Left ventricle myocardium inferior (tissue), 1 donor: ENCODE measurements around the gene BMPER. TPM values are rescaled to one million over a fixed set of nuclear protein-coding genes. Genes with fewer than 3 reads are reported as not detected.

Experiments
- DNase-seq: peaks from one replicate; pipeline ENCODE4 v3.0.0-alpha.2; 2020
- H3K27ac ChIP-seq: fragments of 200-600 bp; replicated peaks from 2 replicates; pipeline ENCODE4 v1.8.0; 2021
- H3K27me3 ChIP-seq: fragments of 200-600 bp; 2 replicates; pipeline ENCODE4 v1.8.0; 2021; ENCODE audit warnings: low read depth
- H3K36me3 ChIP-seq: fragments of 200-600 bp; 2 replicates; pipeline ENCODE4 v1.8.0; 2021
- H3K4me1 ChIP-seq: fragments of 200-600 bp; 2 replicates; pipeline ENCODE4 v1.8.0; 2021
- H3K4me3 ChIP-seq: fragments of 200-600 bp; 2 replicates; pipeline ENCODE4 v1.8.0; 2021; ENCODE audit warnings: mild to moderate bottlenecking, moderate library complexity
- H3K9me3 ChIP-seq: fragments of 200-600 bp; replicated peaks from 2 replicates; pipeline ENCODE4 v1.8.0; 2021
- intact Hi-C: fragments of 100-400 bp; cut with micrococcal nuclease; formaldehyde crosslinking; loops from one replicate; pipeline ENCODE4 v1.11.0; 2022
- total RNA-seq: library from RNA; stranded (reverse); fragmentation: NEBNext Ultra II Directional; extraction: Animal tissue kit (Norgen Biotek cat#: 25700); gene quantifications from one replicate; pipeline ENCODE4 v1.2.1, GENCODE V29; 2021
- TF ChIP-seq, protein P1 (sequence below): fragments of 200-600 bp; IDR thresholded peaks from 2 replicates; pipeline ENCODE4 v1.8.0; 2021; ENCODE audit warnings: antibody characterized with exemption, mild to moderate bottlenecking, borderline replicate concordance
- donor health status: DM: no; HTN: yes; CAD: no; lungs with severe emphysema.

Gene BMPER
- total RNA-seq, 1 donor from 2014 or later, result 2.9 TPM

DNA sequence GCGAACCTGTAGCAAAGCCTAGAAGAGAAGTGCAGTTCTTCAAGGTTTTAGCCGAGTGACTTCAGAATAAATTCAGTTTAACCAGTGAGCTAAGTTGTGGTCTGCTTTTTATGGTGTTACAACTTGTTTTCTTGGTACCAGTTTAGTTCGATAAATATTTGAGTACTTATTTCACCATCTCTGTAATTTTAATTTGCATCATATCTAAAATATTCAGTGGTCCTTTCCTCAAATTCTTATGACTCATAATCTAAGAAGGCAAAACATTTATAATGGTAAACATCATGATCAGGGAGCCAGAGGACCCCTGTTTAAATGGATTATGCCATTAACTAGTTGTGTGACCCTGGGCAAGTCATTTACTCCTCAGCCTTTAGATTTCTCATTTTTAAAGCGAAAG lies 4.1 kb upstream of the BMPER start:
- Histone ChIP-seq H3K27me3 (peaks cover 91% of the 10 kb centered on the region), H3K4me1 (peaks cover 23% of the 10 kb centered on the region), H3K36me3 (no peaks in the 10 kb centered on the region), H3K4me3 (no peak overlapping the region), H3K9me3 (no peaks in the 10 kb centered on the region), H3K27ac (no peak overlapping the region)
- intact Hi-C loops, result no loop called here
- DNase-seq, result no peak
- TF ChIP-seq, protein P1, sequence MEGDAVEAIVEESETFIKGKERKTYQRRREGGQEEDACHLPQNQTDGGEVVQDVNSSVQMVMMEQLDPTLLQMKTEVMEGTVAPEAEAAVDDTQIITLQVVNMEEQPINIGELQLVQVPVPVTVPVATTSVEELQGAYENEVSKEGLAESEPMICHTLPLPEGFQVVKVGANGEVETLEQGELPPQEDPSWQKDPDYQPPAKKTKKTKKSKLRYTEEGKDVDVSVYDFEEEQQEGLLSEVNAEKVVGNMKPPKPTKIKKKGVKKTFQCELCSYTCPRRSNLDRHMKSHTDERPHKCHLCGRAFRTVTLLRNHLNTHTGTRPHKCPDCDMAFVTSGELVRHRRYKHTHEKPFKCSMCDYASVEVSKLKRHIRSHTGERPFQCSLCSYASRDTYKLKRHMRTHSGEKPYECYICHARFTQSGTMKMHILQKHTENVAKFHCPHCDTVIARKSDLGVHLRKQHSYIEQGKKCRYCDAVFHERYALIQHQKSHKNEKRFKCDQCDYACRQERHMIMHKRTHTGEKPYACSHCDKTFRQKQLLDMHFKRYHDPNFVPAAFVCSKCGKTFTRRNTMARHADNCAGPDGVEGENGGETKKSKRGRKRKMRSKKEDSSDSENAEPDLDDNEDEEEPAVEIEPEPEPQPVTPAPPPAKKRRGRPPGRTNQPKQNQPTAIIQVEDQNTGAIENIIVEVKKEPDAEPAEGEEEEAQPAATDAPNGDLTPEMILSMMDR, result no peak

DNA sequence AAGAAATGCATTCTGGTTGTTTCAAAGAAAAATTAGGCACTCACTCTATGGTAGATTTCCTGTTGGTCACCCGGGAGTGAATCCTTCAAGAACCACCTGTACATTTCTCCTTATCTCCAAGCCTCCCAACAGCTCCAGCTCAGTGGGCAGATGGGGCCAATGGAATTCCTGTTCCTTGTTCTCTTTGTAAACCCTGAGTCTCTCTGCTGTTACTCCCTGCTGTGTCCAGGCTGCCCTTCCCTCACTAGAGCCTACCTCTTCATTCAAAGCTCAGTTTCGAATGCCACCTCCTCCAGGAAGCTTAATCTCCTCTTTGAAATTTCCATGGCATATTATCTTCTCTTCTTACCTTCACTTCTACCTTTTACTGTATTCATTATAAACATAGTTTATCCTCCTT lies 3.5 kb upstream of the BMPER start:
- H3K36me3 ChIP-seq, result no peaks in the 10 kb centered on the region
- H3K9me3 ChIP-seq, result no peaks in the 10 kb centered on the region
- H3K4me1 ChIP-seq, result peaks cover 23% of the 10 kb centered on the region
- TF ChIP-seq, protein P1, result no peak
- H3K4me3 ChIP-seq, result no peak overlapping the region
- DNase-seq, result no peak
- H3K27ac ChIP-seq, result no peak overlapping the region
- peaks cover 93% of the 10 kb centered on the region for H3K27me3 ChIP-seq
- intact Hi-C loops, result no loop called here

DNA sequence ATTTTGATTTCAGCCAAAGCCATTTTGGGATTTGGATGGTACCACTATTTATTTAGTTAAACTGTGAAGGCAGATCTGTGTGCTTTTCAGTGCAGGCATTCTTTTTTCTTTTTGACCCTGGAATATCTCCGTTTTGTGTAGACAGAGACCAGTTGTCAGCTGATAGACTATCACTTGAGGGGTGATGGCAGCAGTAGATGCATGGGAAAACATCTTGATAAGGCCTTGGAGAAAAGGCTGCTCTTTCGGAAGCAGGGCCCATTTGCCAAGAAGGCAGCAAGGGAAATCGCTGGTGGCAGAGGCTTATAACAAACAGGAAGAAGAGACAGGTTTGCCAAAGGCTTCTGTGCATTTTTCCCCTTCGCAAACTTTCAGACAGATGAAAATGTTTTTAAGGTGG lies 2.6 kb upstream of the BMPER start:
- Histone ChIP-seq H3K27me3 (peaks cover 95% of the 10 kb centered on the region), H3K27ac (no peak overlapping the region), H3K4me1 (peaks cover 23% of the 10 kb centered on the region), H3K9me3 (no peaks in the 10 kb centered on the region), H3K4me3 (no peak overlapping the region), H3K36me3 (no peaks in the 10 kb centered on the region)
- intact Hi-C loops, result no loop called here
- TF ChIP-seq, protein P1, result no peak
- DNase-seq, result no peak

DNA sequence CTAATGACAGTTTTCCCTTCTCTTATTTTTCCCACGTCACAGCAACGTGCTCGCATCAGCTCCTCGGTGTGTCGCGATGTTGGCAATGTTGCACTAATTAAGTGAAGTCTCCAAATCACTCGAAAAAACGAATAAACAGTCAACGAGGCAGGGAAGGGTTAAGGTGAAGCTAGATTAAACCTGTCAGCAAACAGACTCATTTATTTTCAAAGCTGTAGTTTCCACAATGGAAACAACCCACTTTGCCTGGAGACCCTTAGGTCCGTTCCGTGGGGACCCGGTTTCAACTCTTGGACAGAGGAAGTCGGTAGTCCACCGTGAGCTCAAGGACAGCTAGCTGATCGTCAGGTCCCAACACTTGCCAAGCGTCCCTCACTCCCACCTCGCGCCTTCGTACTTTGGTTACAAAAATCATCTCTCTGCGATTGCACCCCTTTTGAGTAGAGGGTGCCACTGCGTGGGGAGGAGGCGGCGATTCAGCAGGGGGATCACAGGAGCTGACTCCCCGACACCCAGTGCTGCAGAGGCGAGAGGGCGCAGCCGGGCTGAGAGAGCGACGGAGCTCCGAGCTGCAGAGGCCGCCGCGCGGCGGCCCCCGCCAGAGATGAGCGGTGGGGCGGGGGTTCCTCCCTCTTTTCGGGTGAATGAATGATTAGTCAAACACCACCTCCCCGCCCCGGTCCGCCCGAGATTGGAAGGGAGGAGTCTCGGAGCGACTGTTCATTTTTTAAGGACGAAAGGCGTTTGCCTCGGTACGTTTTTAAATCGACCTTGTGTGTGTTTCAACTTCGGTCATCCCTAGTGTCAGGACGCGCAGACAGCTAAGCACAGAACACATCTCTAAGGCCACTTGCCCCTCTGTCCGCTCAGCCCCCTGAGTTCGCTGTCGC lies 1.3 kb upstream of the BMPER start:
- Histone ChIP-seq H3K4me3 (peak overlapping the region; percentile 77), H3K27me3 (peaks cover 94% of the 10 kb centered on the region), H3K27ac (peak overlapping the region; percentile 57), H3K36me3 (no peaks in the 10 kb centered on the region), H3K4me1 (peaks cover 23% of the 10 kb centered on the region), H3K9me3 (no peaks in the 10 kb centered on the region)
- intact Hi-C loops, result no loop called here
- peak; percentile 41 for DNase-seq
- TF ChIP-seq, protein P1, result no peak

DNA sequence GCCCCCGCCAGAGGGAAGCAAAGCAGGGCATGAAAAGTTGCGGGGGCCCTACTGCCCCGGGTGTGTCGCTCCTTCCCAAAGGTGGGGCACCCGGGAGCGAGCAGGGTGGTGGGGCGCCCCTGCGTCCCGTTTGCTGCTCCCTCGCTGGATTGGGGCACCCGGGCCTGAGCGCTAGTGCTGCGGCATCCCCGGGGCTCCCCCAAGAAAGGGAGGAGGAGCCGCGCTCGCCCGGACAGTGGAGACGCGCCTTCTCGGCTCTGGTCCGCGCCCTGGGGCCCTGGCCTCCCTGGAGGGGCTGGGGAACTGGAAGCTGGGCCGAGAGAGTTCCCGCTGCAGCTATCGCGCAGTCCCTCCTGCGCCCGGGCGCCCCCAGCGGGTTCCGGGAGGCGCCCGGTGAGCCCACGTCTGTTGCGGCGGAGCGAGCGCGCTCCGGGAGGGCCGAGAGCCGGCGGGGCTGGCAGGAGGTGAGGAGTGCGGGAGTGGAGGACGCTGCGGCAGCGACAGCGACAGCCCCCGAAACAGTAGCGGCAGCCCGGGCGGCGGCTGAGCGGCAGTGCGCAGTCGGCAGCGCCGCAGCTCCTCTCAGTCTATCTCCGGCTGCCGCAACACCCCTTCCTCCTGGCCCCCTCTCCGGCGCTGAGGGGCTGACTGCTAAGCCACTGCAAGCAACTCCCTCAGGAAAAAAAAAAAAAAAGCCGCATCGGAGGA lies 504 bp upstream of the BMPER start:
- H3K4me1 ChIP-seq, result peaks cover 23% of the 10 kb centered on the region
- H3K36me3 ChIP-seq, result no peaks in the 10 kb centered on the region
- peak; percentile 23 for DNase-seq
- H3K9me3 ChIP-seq, result no peaks in the 10 kb centered on the region
- TF ChIP-seq, protein P1, result peak; percentile 23
- intact Hi-C loops, result no loop called here
- peaks cover 92% of the 10 kb centered on the region for H3K27me3 ChIP-seq
- H3K27ac ChIP-seq, result peak overlapping the region; percentile 57
- H3K4me3 ChIP-seq, result peak overlapping the region; percentile 77
